ENCODE data around the gene MMP12. TPM values are rescaled to one million over a fixed set of nuclear protein-coding genes. Genes with fewer than 3 reads are reported as not detected.

The MMP12 gene
- total RNA-seq, 2 experiments from 2014 or later: not detected

- intact Hi-C loops (cut with micrococcal nuclease; ENCODE audit: unreplicated experiment): no loop called here
- H3K36me3 ChIP-seq (ENCODE audit: insufficient read depth, low read length): no peaks in the 10 kb centered on the region
- ChIA-PET POLR2A (no interaction called here), CTCF (ENCODE audit: unreplicated experiment) (no interaction called here)
- H3K4me1 ChIP-seq (ENCODE audit: insufficient read depth, low read length, poor library complexity, severe bottlenecking): no peaks in the 10 kb centered on the region
- H3K4me3 ChIP-seq (ENCODE audit: low read depth, low read length, poor library complexity, severe bottlenecking): no peak overlapping the region
- H3K79me2 ChIP-seq (ENCODE audit: insufficient read depth, low read depth, low read length): no peaks in the 10 kb centered on the region
- TF ChIP-seq EZH2phosphoT487 (IDR thresholded peaks at IDR 0.05; ENCODE audit: borderline replicate concordance, low read depth, low read length) (no peak), CTCF (conservative IDR thresholded peaks at IDR 0.05; ENCODE audit: low read length) (no peak)
- no peaks in the 10 kb centered on the region for H3K9me3 ChIP-seq (ENCODE audit: low read length)
- no peak overlapping the region for H3K4me2 ChIP-seq (ENCODE audit: low read length)
- DNase-seq (ENCODE audit: low spot score): no peak
- H2AFZ ChIP-seq (ENCODE audit: low read length): no peak overlapping the region
- BruUV-seq (replicated peaks): no TSS peak
- no peak overlapping the region for H3K27ac ChIP-seq (ENCODE audit: low read depth, low read length, poor library complexity, severe bottlenecking)
- no peaks in the 10 kb centered on the region for H3K9me2 ChIP-seq (ENCODE audit: insufficient read depth, low read length)
- H4K20me1 ChIP-seq (ENCODE audit: insufficient read depth, low read length): no peaks in the 10 kb centered on the region
Measured at GRCh38 chr11:102891736-102892135, 17.0 kb upstream of the MMP12 start.

GRCh38 chr11:102886999-102887398 is 12.2 kb upstream of the MMP12 start:
- no peak overlapping the region for H3K27ac ChIP-seq (ENCODE audit: low read depth, low read length, poor library complexity, severe bottlenecking)
- no peaks in the 10 kb centered on the region for H3K9me2 ChIP-seq (ENCODE audit: insufficient read depth, low read length)
- no peaks in the 10 kb centered on the region for H3K36me3 ChIP-seq (ENCODE audit: insufficient read depth, low read length)
- no peaks in the 10 kb centered on the region for H3K79me2 ChIP-seq (ENCODE audit: insufficient read depth, low read depth, low read length)
- H2AFZ ChIP-seq (ENCODE audit: low read length): no peak overlapping the region
- H3K4me3 ChIP-seq (ENCODE audit: low read depth, low read length, poor library complexity, severe bottlenecking): no peak overlapping the region
- ChIA-PET POLR2A (no interaction called here), CTCF (ENCODE audit: unreplicated experiment) (no interaction called here)
- H3K9me3 ChIP-seq (ENCODE audit: low read length): no peaks in the 10 kb centered on the region
- no peak overlapping the region for H3K4me2 ChIP-seq (ENCODE audit: low read length)
- H4K20me1 ChIP-seq (ENCODE audit: insufficient read depth, low read length): no peaks in the 10 kb centered on the region
- DNase-seq (ENCODE audit: low spot score): no peak
- H3K4me1 ChIP-seq (ENCODE audit: insufficient read depth, low read length, poor library complexity, severe bottlenecking): no peaks in the 10 kb centered on the region
- intact Hi-C loops (cut with micrococcal nuclease; ENCODE audit: unreplicated experiment): no loop called here
- TF ChIP-seq CTCF (conservative IDR thresholded peaks at IDR 0.05; ENCODE audit: low read length): no peak
- no peak for TF ChIP-seq EZH2phosphoT487 (IDR thresholded peaks at IDR 0.05; ENCODE audit: borderline replicate concordance, low read depth, low read length)
- BruUV-seq (replicated peaks): no TSS peak

- H4K20me1 ChIP-seq (ENCODE audit: insufficient read depth, low read length): no peaks in the 10 kb centered on the region
- H3K27ac ChIP-seq (ENCODE audit: low read depth, low read length, poor library complexity, severe bottlenecking): no peak overlapping the region
- no peak overlapping the region for H3K4me3 ChIP-seq (ENCODE audit: low read depth, low read length, poor library complexity, severe bottlenecking)
- no peaks in the 10 kb centered on the region for H3K4me1 ChIP-seq (ENCODE audit: insufficient read depth, low read length, poor library complexity, severe bottlenecking)
- H3K9me3 ChIP-seq (ENCODE audit: low read length): no peaks in the 10 kb centered on the region
- no TSS peak for BruUV-seq (replicated peaks)
- no peaks in the 10 kb centered on the region for H3K79me2 ChIP-seq (ENCODE audit: insufficient read depth, low read depth, low read length)
- intact Hi-C loops (cut with micrococcal nuclease; ENCODE audit: unreplicated experiment): no loop called here
- no peak overlapping the region for H2AFZ ChIP-seq (ENCODE audit: low read length)
- CTCF ChIA-PET (ENCODE audit: unreplicated experiment): no interaction called here
- POLR2A ChIA-PET: no interaction called here
- DNase-seq (ENCODE audit: low spot score): no peak
- H3K4me2 ChIP-seq (ENCODE audit: low read length): no peak overlapping the region
- H3K9me2 ChIP-seq (ENCODE audit: insufficient read depth, low read length): no peaks in the 10 kb centered on the region
- TF ChIP-seq EZH2phosphoT487 (IDR thresholded peaks at IDR 0.05; ENCODE audit: borderline replicate concordance, low read depth, low read length): no peak
- TF ChIP-seq CTCF (conservative IDR thresholded peaks at IDR 0.05; ENCODE audit: low read length): no peak
- no peaks in the 10 kb centered on the region for H3K36me3 ChIP-seq (ENCODE audit: insufficient read depth, low read length)
Measured at GRCh38 chr11:102883141-102883540, 8.4 kb upstream of the MMP12 start.
